Esophagus squamous epithelium (tissue), 5 donors: ENCODE measurements around the gene STEAP4. TPM values are rescaled to one million over a fixed set of nuclear protein-coding genes. Genes with fewer than 3 reads are reported as not detected.

Experiments used
- DNase-seq: peaks from one replicate; lab custom pipeline; 2025; lab: John Stamatoyannopoulos, UW
- H3K27ac ChIP-seq, 4 donors: fragments of 200-600 bp; sonication (generic); one replicate each; pipeline ENCODE4 v1.5.1; 2016 to 2019; ENCODE audit warnings: mild to moderate bottlenecking in 1 of 4
- H3K27me3 ChIP-seq, 4 donors: fragments of 200-600 bp; sonication (generic); 1 replicate in 3 of 4; 2 replicates in 1 of 4; pipeline versions ENCODE4 v1.5.1 to v1.6.0; 2017 to 2021; ENCODE audit warnings: antibody characterized with exemption in 1 of 4
- H3K36me3 ChIP-seq, 3 donors: fragments of 200-600 bp; sonication (generic); one replicate each; pipeline ENCODE4 v1.5.1; 2016 to 2019
- H3K4me1 ChIP-seq, 3 donors: fragments of 200-600 bp; sonication (generic); one replicate each; pipeline ENCODE4 v1.5.1; 2017 to 2019
- H3K4me3 ChIP-seq, 4 donors: fragments of 200-600 bp; sonication (generic); 1 replicate in 3 of 4; 2 replicates in 1 of 4; pipeline ENCODE4 v1.5.1; 2016 to 2019; ENCODE audit warnings: mild to moderate bottlenecking in 2 of 4, moderate library complexity in 1 of 4
- H3K9me3 ChIP-seq, 3 donors: fragments of 200-600 bp; sonication (generic); one replicate each; pipeline ENCODE4 v1.5.1; 2016 to 2019
- CTCF ChIP-seq, 6 experiments: fragments of 450-650 bp in 4 of 6; fragments of 200-600 bp in 2 of 6; sonication (generic) in 2 of 6; IDR thresholded peaks; one replicate each; pipeline ENCODE4 v1.5.1; 2016 to 2019; ENCODE audit warnings: antibody characterized with exemption in 6 of 6, mild to moderate bottlenecking in 4 of 6, moderate library complexity in 4 of 6
- POLR2A ChIP-seq, 4 donors: fragments of 450-650 bp; IDR thresholded peaks; one replicate each; pipeline ENCODE4 v1.6.1; 2017; ENCODE audit warnings: antibody characterized with exemption in 4 of 4, mild to moderate bottlenecking in 4 of 4, moderate library complexity in 3 of 4
- WGBS, 2 donors: methylation state at CpG; one replicate each; pipeline ENCODE4 v1.1.5; 2018; 5-methylcytosine and 5-hydroxymethylcytosine counted together
- intact Hi-C: fragments of 100-400 bp; cut with DNase I; formaldehyde crosslinking; loops from one replicate; pipeline ENCODE4 v1.15.0; 2022
- total RNA-seq, 4 donors: library from RNA; depleted of rRNA; stranded (reverse); fragments of >200 nt; gene quantifications; one replicate each; pipeline ENCODE4 v1.1.0, GENCODE V29; 2016
- donor health status: DM: yes; HTN: yes; CAD: no.

Gene STEAP4
- total RNA-seq, 4 donors from 2014 or later = 6.3 to 50.5 (median 24.2) TPM

- intact Hi-C loops = no loop called here
Measured at GRCh38 chr7:88315522-88315921, 8.8 kb upstream of the STEAP4 start.

GRCh38 chr7:88314061-88314491 is 7.4 kb upstream of the STEAP4 start:
- intact Hi-C loops = no loop called here
- no peaks in the 10 kb centered on the region for H3K36me3 ChIP-seq
- no peak for DNase-seq
- H3K4me1 ChIP-seq = peaks cover 0 to 17% (median 4%) of the 10 kb centered on the region in 3 donors
- TF ChIP-seq POLR2A (IDR thresholded peaks at IDR 0.05) (no peak), CTCF (IDR thresholded peaks at IDR 0.05) (no peak)
- H3K9me3 ChIP-seq = no peaks in the 10 kb centered on the region
- no peak overlapping the region for H3K4me3 ChIP-seq
- H3K27ac ChIP-seq = no peak overlapping the region
- no peaks in the 10 kb centered on the region for H3K27me3 ChIP-seq
- WGBS, 2 donors = 23 to 39% methylated on average over 4 of the region's 4 CpGs

More at GRCh38 chr7:88315522-88315921, 8.8 kb upstream of the STEAP4 start:
- H3K36me3 ChIP-seq = no peaks in the 10 kb centered on the region
- H3K4me1 ChIP-seq = peaks cover 0 to 17% (median 4%) of the 10 kb centered on the region in 3 donors
- no peak for TF ChIP-seq CTCF (IDR thresholded peaks at IDR 0.05)
- TF ChIP-seq POLR2A (IDR thresholded peaks at IDR 0.05) = no peak
- DNase-seq = no peak
- no peaks in the 10 kb centered on the region for H3K27me3 ChIP-seq
- no peak overlapping the region for H3K27ac ChIP-seq
- WGBS, 2 donors = 61 to 64% methylated on average over 2 of the region's 2 CpGs
- H3K4me3 ChIP-seq = no peak overlapping the region
- no peaks in the 10 kb centered on the region for H3K9me3 ChIP-seq

GRCh38 chr7:88312061-88312663 is 5.5 kb upstream of the STEAP4 start:
- no peak for DNase-seq
- no peaks in the 10 kb centered on the region for H3K27me3 ChIP-seq
- H3K4me1 ChIP-seq = peaks cover 0 to 20% (median 9%) of the 10 kb centered on the region in 3 donors
- H3K9me3 ChIP-seq = no peaks in the 10 kb centered on the region
- intact Hi-C loops = no loop called here
- H3K36me3 ChIP-seq = no peaks in the 10 kb centered on the region
- peak overlapping the region in 2 of 4 donors; percentile 0 to 48 for H3K27ac ChIP-seq
- H3K4me3 ChIP-seq = no peak overlapping the region
- TF ChIP-seq POLR2A (IDR thresholded peaks at IDR 0.05) (no peak), CTCF (IDR thresholded peaks at IDR 0.05) (no peak)
- WGBS, 2 donors = 29 to 36% methylated on average over 3 of the region's 3 CpGs

GRCh38 chr7:88311675-88312036 is 5.0 kb upstream of the STEAP4 start:
- TF ChIP-seq POLR2A (IDR thresholded peaks at IDR 0.05) (no peak), CTCF (IDR thresholded peaks at IDR 0.05) (no peak)
- intact Hi-C loops = no loop called here
- no peaks in the 10 kb centered on the region for H3K36me3 ChIP-seq
- 55 to 89% methylated on average over 1 of the region's 1 CpG for WGBS, 2 donors
- no peak for DNase-seq
- no peaks in the 10 kb centered on the region for H3K27me3 ChIP-seq
- no peaks in the 10 kb centered on the region for H3K9me3 ChIP-seq
- H3K4me1 ChIP-seq = peaks cover 0 to 25% (median 11%) of the 10 kb centered on the region in 3 donors
- peak overlapping the region in 2 of 4 donors; percentile 0 to 45 for H3K27ac ChIP-seq
- H3K4me3 ChIP-seq = no peak overlapping the region

GRCh38 chr7:88310956-88311674 is 4.4 kb upstream of the STEAP4 start:
- H3K4me3 ChIP-seq = no peak overlapping the region
- no peak for DNase-seq
- no peaks in the 10 kb centered on the region for H3K36me3 ChIP-seq
- H3K27ac ChIP-seq = peak overlapping the region in 3 of 4 donors; percentile 0 to 45 (median 41)
- TF ChIP-seq CTCF (IDR thresholded peaks at IDR 0.05) (no peak), POLR2A (IDR thresholded peaks at IDR 0.05) (no peak)
- intact Hi-C loops = no loop called here
- H3K9me3 ChIP-seq = no peaks in the 10 kb centered on the region
- WGBS, 2 donors = 71 to 92% methylated on average over 2 to 4 of the region's 4 CpGs
- peaks cover 0 to 31% (median 11%) of the 10 kb centered on the region in 3 donors for H3K4me1 ChIP-seq
- no peaks in the 10 kb centered on the region for H3K27me3 ChIP-seq
